Measurements from ENCODE around the gene ZEB2. TPM values are rescaled to one million over a fixed set of nuclear protein-coding genes. Genes with fewer than 3 reads are reported as not detected.

ZEB2 gene
- total and polyA plus RNA-seq, 2 of the 8 experiments (the other 6 are each of a cell fraction or from before 2014, with no cell fraction given): 0.38 TPM; not detected in 1

DNA sequence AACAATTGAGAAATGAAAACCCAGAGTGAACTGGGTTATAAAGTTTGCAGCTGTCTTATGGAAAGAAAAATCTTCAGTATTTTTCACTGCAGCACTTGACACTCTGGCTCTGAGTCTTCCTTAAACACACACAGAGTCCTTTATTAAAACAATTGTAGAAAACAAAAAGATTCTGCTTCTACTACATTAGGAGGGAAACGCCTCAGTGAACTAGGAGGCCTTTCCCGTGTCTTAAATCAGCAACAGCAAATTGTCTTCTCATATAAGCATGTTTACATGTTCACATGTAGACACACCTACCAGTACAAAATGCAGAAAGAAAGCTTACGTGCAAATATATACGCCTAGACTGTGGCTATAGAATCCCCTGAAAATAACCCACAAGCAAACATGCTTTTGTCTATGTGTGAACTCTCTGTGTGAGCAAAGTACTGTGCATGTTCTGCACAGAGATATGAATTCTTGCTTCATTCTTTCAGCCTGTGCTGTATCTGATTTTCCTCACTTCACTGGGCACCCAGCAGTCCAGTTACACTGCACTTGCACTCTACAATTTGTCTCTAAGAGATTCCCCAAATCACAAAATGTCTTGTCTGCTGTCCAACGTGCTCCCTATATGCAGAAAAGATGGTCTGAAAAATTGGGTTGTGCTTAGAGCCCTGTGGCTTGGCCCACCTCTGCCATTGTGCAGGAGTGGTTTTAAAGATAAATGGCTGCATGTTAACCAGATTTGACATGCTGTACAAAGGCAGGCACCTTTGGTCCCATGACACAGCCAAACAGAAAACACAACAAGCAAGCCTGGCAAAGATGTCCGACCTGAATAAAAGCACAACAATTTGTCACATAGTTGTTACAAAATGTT lies 24.5 kb downstream of the ZEB2 start (continued):
- TF ChIP-seq JUN (IDR thresholded peaks at IDR 0.05; ENCODE audit: low read depth, low read length) (no peak), KDM5A (IDR thresholded peaks at IDR 0.05; ENCODE audit: low read length) (no peak), CHD2 (IDR thresholded peaks at IDR 0.05; ENCODE audit: low read length) (no peak), RXRA (IDR thresholded peaks at IDR 0.05; ENCODE audit: insufficient read depth, low read depth, low read length) (no peak), NRF1 (IDR thresholded peaks at IDR 0.05; ENCODE audit: low read depth, low read length) (no peak), CREB1 (IDR thresholded peaks at IDR 0.05) (no peak), JUND (IDR thresholded peaks at IDR 0.05; ENCODE audit: low read length) (no peak), RNF2 (IDR thresholded peaks at IDR 0.05; ENCODE audit: borderline replicate concordance, low read depth, low read length, missing control alignments, poor library complexity, severe bottlenecking) (no peak)
- TF ChIP-seq, protein P1, sequence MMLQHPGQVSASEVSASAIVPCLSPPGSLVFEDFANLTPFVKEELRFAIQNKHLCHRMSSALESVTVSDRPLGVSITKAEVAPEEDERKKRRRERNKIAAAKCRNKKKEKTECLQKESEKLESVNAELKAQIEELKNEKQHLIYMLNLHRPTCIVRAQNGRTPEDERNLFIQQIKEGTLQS (IDR thresholded peaks at IDR 0.05; ENCODE audit: insufficient read depth, low read depth, low read length): no peak
